Measurements from ENCODE around the gene LYRM9. TPM values are rescaled to one million over a fixed set of nuclear protein-coding genes. Genes with fewer than 3 reads are reported as not detected.

The LYRM9 gene
- polyA plus RNA-seq, 1 donor (not counting 4 experiments of a cell fraction or from before 2014, with no cell fraction given), result 3.0 TPM

DNA sequence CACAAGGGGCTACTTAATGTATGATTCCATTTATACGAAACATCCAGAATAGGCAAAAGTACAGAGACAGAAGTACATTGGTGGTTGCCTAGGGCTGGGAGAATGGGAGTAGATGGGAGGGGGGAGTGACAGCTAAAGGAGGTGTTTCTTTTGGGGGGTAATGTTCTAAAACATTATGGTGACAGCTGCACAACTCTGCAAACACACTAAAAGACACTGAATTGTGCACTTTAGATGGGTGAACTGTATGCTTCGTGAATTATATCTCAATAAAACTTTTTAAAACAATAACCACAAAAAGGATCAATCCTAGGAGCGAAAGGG, 661 bp downstream of the LYRM9 start:
- H3K9ac ChIP-seq (ENCODE audit: control insufficient read depth, extremely low read depth, insufficient read depth, low read length), result peak overlapping the region; percentile 71
- H3K9me1 ChIP-seq (ENCODE audit: control insufficient read depth, extremely low read depth, insufficient read depth, low read length), result no peaks in the 10 kb centered on the region
- no peaks in the 10 kb centered on the region for H4K20me1 ChIP-seq (ENCODE audit: control insufficient read depth, extremely low read depth, insufficient read depth, low read length)
- peak overlapping the region; percentile 25 for H3K27ac ChIP-seq (ENCODE audit: control insufficient read depth, insufficient read depth, low read length)
- H3K9me3 ChIP-seq (ENCODE audit: control insufficient read depth, low read depth, low read length), result no peaks in the 10 kb centered on the region
- dilution Hi-C loops (cut with MboI; ENCODE audit: extremely low pct_ligation_motif_present, low sequenced_read_pairs), result no loop called here
- peak overlapping the region; percentile 85 for H2AFZ ChIP-seq (ENCODE audit: control insufficient read depth, low read length)
- H3K4me2 ChIP-seq (ENCODE audit: control insufficient read depth, extremely low read depth, insufficient read depth, low read depth, low read length), result peak overlapping the region; percentile 75
- H3K4me1 ChIP-seq (ENCODE audit: control insufficient read depth, extremely low read depth, insufficient read depth, low read length), result peaks cover 3% of the 10 kb centered on the region
- no peaks in the 10 kb centered on the region for H3K27me3 ChIP-seq (ENCODE audit: control insufficient read depth, extremely low read depth, insufficient read depth, low read length)
- TF ChIP-seq EZH2 (IDR thresholded peaks at IDR 0.05; ENCODE audit: low read length), result no peak
- no peak for TF ChIP-seq CTCF (optimal IDR thresholded peaks at IDR 0.05 in 1 of 3, IDR thresholded peaks at IDR 0.05 in 1 of 3, conservative IDR thresholded peaks at IDR 0.05 in 1 of 3; ENCODE audit: extremely low read depth in 1 of 3, insufficient read depth in 2 of 3, low read length in 3 of 3)
- FAIRE-seq (no peak), DNase-seq (ENCODE audit: low read depth, low spot score) (no peak)
- H3K4me3 ChIP-seq (ENCODE audit: control insufficient read depth in 2 of 3, extremely low read depth in 1 of 3, insufficient read depth in 2 of 3, low read depth in 1 of 3, low read length in 3 of 3), result peak overlapping the region; percentile 63 to 65 (median 64)
- no peaks in the 10 kb centered on the region for H3K79me2 ChIP-seq (ENCODE audit: control insufficient read depth, insufficient read depth, low read length)
- H3K36me3 ChIP-seq (ENCODE audit: control insufficient read depth in 2 of 2, extremely low read depth in 1 of 2, insufficient read depth in 2 of 2, low read length in 2 of 2), result no peaks in the 10 kb centered on the region

DNA sequence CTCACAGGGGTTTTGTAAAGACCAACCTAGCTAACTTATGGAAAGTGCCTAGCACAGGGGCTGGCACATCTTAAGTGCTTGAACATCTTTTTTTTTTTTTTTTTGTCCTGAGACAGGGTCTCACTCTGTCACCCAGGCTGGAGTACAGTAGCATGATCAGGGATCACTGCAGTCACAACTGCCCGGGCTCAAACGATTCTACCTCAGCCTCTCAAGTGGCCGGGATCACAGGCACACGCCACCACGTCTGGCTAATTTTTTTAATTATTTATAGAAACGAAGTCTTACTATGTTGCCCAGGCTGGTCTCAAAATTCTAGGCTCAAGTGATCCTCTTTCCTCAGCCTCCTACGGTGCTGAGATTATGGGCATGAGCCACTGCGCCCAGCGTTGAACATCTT, 1.3 kb downstream of the LYRM9 start:
- dilution Hi-C loops (cut with MboI; ENCODE audit: extremely low pct_ligation_motif_present, low sequenced_read_pairs), result no loop called here
- no peaks in the 10 kb centered on the region for H3K9me1 ChIP-seq (ENCODE audit: control insufficient read depth, extremely low read depth, insufficient read depth, low read length)
- no peaks in the 10 kb centered on the region for H3K27me3 ChIP-seq (ENCODE audit: control insufficient read depth, extremely low read depth, insufficient read depth, low read length)
- peaks cover 3% of the 10 kb centered on the region for H3K4me1 ChIP-seq (ENCODE audit: control insufficient read depth, extremely low read depth, insufficient read depth, low read length)
- DNase-seq (ENCODE audit: low read depth, low spot score) (no peak), FAIRE-seq (no peak)
- H3K79me2 ChIP-seq (ENCODE audit: control insufficient read depth, insufficient read depth, low read length), result no peaks in the 10 kb centered on the region
- no peak overlapping the region for H3K9ac ChIP-seq (ENCODE audit: control insufficient read depth, extremely low read depth, insufficient read depth, low read length)
- H3K36me3 ChIP-seq (ENCODE audit: control insufficient read depth in 2 of 2, extremely low read depth in 1 of 2, insufficient read depth in 2 of 2, low read length in 2 of 2), result no peaks in the 10 kb centered on the region
- no peaks in the 10 kb centered on the region for H3K9me3 ChIP-seq (ENCODE audit: control insufficient read depth, low read depth, low read length)
- no peak overlapping the region for H3K27ac ChIP-seq (ENCODE audit: control insufficient read depth, insufficient read depth, low read length)
- no peaks in the 10 kb centered on the region for H4K20me1 ChIP-seq (ENCODE audit: control insufficient read depth, extremely low read depth, insufficient read depth, low read length)
- no peak overlapping the region for H3K4me3 ChIP-seq (ENCODE audit: control insufficient read depth in 2 of 3, extremely low read depth in 1 of 3, insufficient read depth in 2 of 3, low read depth in 1 of 3, low read length in 3 of 3)
- H2AFZ ChIP-seq (ENCODE audit: control insufficient read depth, low read length), result no peak overlapping the region
- H3K4me2 ChIP-seq (ENCODE audit: control insufficient read depth, extremely low read depth, insufficient read depth, low read depth, low read length), result no peak overlapping the region
- no peak for TF ChIP-seq CTCF (optimal IDR thresholded peaks at IDR 0.05 in 1 of 3, IDR thresholded peaks at IDR 0.05 in 1 of 3, conservative IDR thresholded peaks at IDR 0.05 in 1 of 3; ENCODE audit: extremely low read depth in 1 of 3, insufficient read depth in 2 of 3, low read length in 3 of 3)
- no peak for TF ChIP-seq EZH2 (IDR thresholded peaks at IDR 0.05; ENCODE audit: low read length)
